Heart left ventricle (tissue), 16 donors: ENCODE measurements around the gene ERCC2. TPM values are rescaled to one million over a fixed set of nuclear protein-coding genes. Genes with fewer than 3 reads are reported as not detected.

Source experiments
- ATAC-seq, 4 donors: fragments of 200-7000 bp; cut with Tn5 transposase; one replicate each; pipeline ENCODE4 v1.9.1; 2020 to 2022; ENCODE audit warnings: moderate library complexity in 4 of 4, mild to moderate bottlenecking in 3 of 4, moderate number of reproducible peaks in 1 of 4
- DNase-seq, 5 donors: peaks; one replicate each; pipeline ENCODE4 v3.0.0-alpha.2; 2020
- H3K27ac ChIP-seq, 12 donors: fragments of 200-600 bp; sonication (generic) in 4 of 12; one replicate each; pipeline versions ENCODE4 v1.5.0 to v1.8.0; 2016 to 2022; ENCODE audit warnings: mild to moderate bottlenecking in 2 of 12
- H3K27me3 ChIP-seq, 9 donors: fragments of 200-600 bp; sonication (generic) in 2 of 9; one replicate each; pipeline versions ENCODE4 v1.5.1 to v1.8.0; 2016 to 2022; ENCODE audit warnings: mild to moderate bottlenecking in 3 of 9
- H3K36me3 ChIP-seq, 9 donors: fragments of 200-600 bp; sonication (generic) in 2 of 9; one replicate each; pipeline versions ENCODE4 v1.5.0 to v1.8.0; 2018 to 2022; ENCODE audit warnings: mild to moderate bottlenecking in 2 of 9
- H3K4me1 ChIP-seq, 12 donors: fragments of 200-600 bp; sonication (generic) in 4 of 12; one replicate each; pipeline versions ENCODE4 v1.5.0 to v1.8.0; 2016 to 2022; ENCODE audit warnings: mild to moderate bottlenecking in 3 of 12
- H3K4me3 ChIP-seq, 12 donors: fragments of 200-600 bp; sonication (generic) in 4 of 12; one replicate each; pipeline versions ENCODE4 v1.5.0 to v1.8.0; 2017 to 2022; ENCODE audit warnings: mild to moderate bottlenecking in 9 of 12, moderate library complexity in 4 of 12
- H3K9me3 ChIP-seq, 12 donors: fragments of 200-600 bp; sonication (generic) in 4 of 12; one replicate each; pipeline versions ENCODE4 v1.5.0 to v1.8.0; 2016 to 2022; ENCODE audit warnings: mild to moderate bottlenecking in 1 of 12
- POLR2A ChIP-seq, 2 donors: fragments of 450-650 bp; IDR thresholded peaks; one replicate each; pipeline ENCODE4 v1.6.1; 2017; ENCODE audit warnings: antibody characterized with exemption in 2 of 2, mild to moderate bottlenecking in 2 of 2, moderate library complexity in 2 of 2
- WGBS, 4 donors: extraction: QIAGEN DNeasy Blood & Tissue Kit in 2 of 4; methylation state at CpG; one replicate each; pipeline versions ENCODE4 v1.1.5 to v1.1.7; 2013 to 2018; 5-methylcytosine and 5-hydroxymethylcytosine counted together
- intact Hi-C, 10 donors: fragments of 100-400 bp; cut with DNase I; formaldehyde crosslinking; loops; one replicate each; pipeline versions ENCODE4 v1.11.1 to v1.14.2; 2022
- polyA plus RNA-seq, 2 donors: library from polyadenylated mRNA; stranded (reverse); fragments of 200-250 nt; gene quantifications; one replicate each; pipeline ENCODE4 v1.2.3, GENCODE V29; 2013
- total RNA-seq, 9 donors: library from RNA; depleted of rRNA in 2 of 9; stranded (reverse); fragments of >200 nt in 2 of 9; fragmentation: NEBNext Ultra II Directional in 3 of 9; extraction: Animal tissue kit (Norgen Biotek cat#: 25700) in 3 of 9; gene quantifications; one replicate each; pipeline versions ENCODE4 v1.1.0 to v1.2.4, GENCODE V29; 2016 to 2023
- TF ChIP-seq, protein P1 (sequence below), 12 donors: fragments of 200-600 bp; sonication (generic) in 4 of 12; IDR thresholded peaks; one replicate each; pipeline versions ENCODE4 v1.5.0 to v1.8.0; 2018 to 2022; ENCODE audit warnings: antibody characterized with exemption in 12 of 12, mild to moderate bottlenecking in 5 of 12
- donor health status: ischemic (EF 13 %, LVEDD 7.1; RV severe dilation, severe dysfunction).
- donor health status: healthy with polysubstance abuse.
- donor health status: DM: no; HTN: yes; CAD: no.
- donor health status: DM: no; HTN: no; CAD: no.
- donor health status: ischemic (EF 25% LVEDD 6.9; RV normal size, moderate dysfunction).
- donor health status: ischemic (EF 25% LVEDD 5.7; RV mildly dilated, moderate dysfunction).
- donor health status: healthy.
- donor health status: DM: yes; HTN: yes; CAD: no.
- donor health status: ischemic (EF 35%, LVEDD 5.7; RV mildly dilated, moderate dysfunction).
- donor health status: nonischemic (EF 11% LVEDD 7.7; RV severe dilation, severe dysfunction).
- donor health status: DM: yes; HTN: yes; CAD: no.
- donor health status: PGD.
- donor health status: ischemic (EF 29% LVEDD 5.4; RV normal size, mild dysfunction).
- donor health status: nonischemic (EF 23%, LVEDD 6.1; RV moderate dilation, normal function).

The ERCC2 gene
- total and polyA plus RNA-seq, 11 donors, result 5.8 to 24.1 (median 12.4) TPM

- Histone ChIP-seq H3K27ac (no peak overlapping the region), H3K4me1 (peaks cover 0 to 9% (median 0%) of the 10 kb centered on the region in 12 donors), H3K4me3 (no peak overlapping the region), H3K9me3 (no peaks in the 10 kb centered on the region), H3K36me3 (no peaks in the 10 kb centered on the region), H3K27me3 (peaks cover 9 to 35% (median 19%) of the 10 kb centered on the region in 9 donors)
- intact Hi-C loops, result loop anchor here in 1 of 10 donors (10.0 kb wide), 2 partner anchors 150 to 440 kb away; partner anchors contain the start of gene APOE
- DNase-seq (no peak), ATAC-seq (no peak)
- TF ChIP-seq, protein P1, sequence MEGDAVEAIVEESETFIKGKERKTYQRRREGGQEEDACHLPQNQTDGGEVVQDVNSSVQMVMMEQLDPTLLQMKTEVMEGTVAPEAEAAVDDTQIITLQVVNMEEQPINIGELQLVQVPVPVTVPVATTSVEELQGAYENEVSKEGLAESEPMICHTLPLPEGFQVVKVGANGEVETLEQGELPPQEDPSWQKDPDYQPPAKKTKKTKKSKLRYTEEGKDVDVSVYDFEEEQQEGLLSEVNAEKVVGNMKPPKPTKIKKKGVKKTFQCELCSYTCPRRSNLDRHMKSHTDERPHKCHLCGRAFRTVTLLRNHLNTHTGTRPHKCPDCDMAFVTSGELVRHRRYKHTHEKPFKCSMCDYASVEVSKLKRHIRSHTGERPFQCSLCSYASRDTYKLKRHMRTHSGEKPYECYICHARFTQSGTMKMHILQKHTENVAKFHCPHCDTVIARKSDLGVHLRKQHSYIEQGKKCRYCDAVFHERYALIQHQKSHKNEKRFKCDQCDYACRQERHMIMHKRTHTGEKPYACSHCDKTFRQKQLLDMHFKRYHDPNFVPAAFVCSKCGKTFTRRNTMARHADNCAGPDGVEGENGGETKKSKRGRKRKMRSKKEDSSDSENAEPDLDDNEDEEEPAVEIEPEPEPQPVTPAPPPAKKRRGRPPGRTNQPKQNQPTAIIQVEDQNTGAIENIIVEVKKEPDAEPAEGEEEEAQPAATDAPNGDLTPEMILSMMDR (IDR thresholded peaks at IDR 0.05), result no peak
- 55 to 82% (median 64%) methylated on average over 8 to 15 of the region's 15 CpGs for WGBS, 4 donors
Measured at GRCh38 chr19:45344621-45345505, 25.5 kb downstream of the ERCC2 start.

- DNase-seq, result no peak
- intact Hi-C loops, result loop anchor here in 1 of 10 donors (10.0 kb wide), 2 partner anchors 148 to 438 kb away; partner anchors contain the start of gene APOE
- TF ChIP-seq POLR2A (IDR thresholded peaks at IDR 0.05), result no peak
- TF ChIP-seq, protein P1 (IDR thresholded peaks at IDR 0.05), result no peak
- Histone ChIP-seq H3K9me3 (no peaks in the 10 kb centered on the region), H3K4me1 (peaks cover 0 to 15% (median 1%) of the 10 kb centered on the region in 12 donors), H3K27me3 (peaks cover 11 to 46% (median 21%) of the 10 kb centered on the region in 9 donors), H3K4me3 (no peak overlapping the region), H3K27ac (no peak overlapping the region), H3K36me3 (no peaks in the 10 kb centered on the region)
- no peak for ATAC-seq
- 74 to 79% (median 76%) methylated on average over 13 of the region's 13 CpGs for WGBS, 4 donors
Measured at GRCh38 chr19:45342911-45343310, 27.5 kb downstream of the ERCC2 start.

DNA sequence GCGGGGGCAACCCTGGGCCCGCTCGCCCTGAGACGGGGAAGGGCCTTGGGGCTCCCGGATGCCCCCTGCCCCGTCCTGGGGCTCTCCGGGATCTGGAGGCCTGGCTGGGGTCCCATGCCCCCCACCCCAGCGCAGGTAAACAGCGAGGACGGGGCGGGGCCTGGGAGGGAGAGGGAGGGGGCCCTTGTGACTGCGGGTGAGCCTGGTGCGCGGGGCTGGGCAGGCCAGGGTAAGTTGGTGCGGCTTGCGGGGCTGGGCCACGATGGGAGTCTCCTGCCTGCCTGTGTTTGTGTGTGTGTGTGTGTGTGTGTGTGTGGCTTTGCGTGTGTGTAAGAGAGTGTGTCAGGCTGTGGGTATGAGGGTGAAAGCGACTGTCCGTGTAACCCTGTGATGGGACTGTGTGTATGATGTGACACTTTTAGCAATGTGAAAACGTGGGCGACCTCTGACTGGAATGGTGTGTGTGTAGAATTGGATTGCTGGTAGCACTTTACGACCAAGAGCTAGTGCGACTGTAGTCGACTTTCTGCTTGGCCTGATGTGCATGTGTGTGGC, 29.4 kb downstream of the ERCC2 start:
- ATAC-seq, result no peak
- Histone ChIP-seq H3K27me3 (peaks cover 10 to 29% (median 14%) of the 10 kb centered on the region in 9 donors), H3K4me1 (peaks cover 0 to 15% (median 1%) of the 10 kb centered on the region in 12 donors), H3K9me3 (no peaks in the 10 kb centered on the region), H3K36me3 (no peaks in the 10 kb centered on the region), H3K27ac (no peak overlapping the region), H3K4me3 (peak overlapping the region in 9 of 12 donors; percentile 6 to 45 (median 22))
- intact Hi-C loops, result loop anchor here in 1 of 10 donors (10.0 kb wide), 2 partner anchors 146 to 436 kb away; partner anchors contain the start of gene APOE
- WGBS, 4 donors, result 12 to 50% (median 20%) methylated on average over 8 to 25 of the region's 25 CpGs
- no peak for DNase-seq
- TF ChIP-seq POLR2A (IDR thresholded peaks at IDR 0.05), result no peak
- TF ChIP-seq, protein P1 (IDR thresholded peaks at IDR 0.05), result no peak
